Muscle of back (tissue), 11 donors: ENCODE results near the gene COL6A1. TPM values are rescaled to one million over a fixed set of nuclear protein-coding genes. Genes with fewer than 3 reads are reported as not detected.
"Not testable (repeated sequence)": the region's sequence is repeated elsewhere in the genome, so short reads cannot be mapped to it uniquely, and the experiment has no call there.

ENCODE experiments used
- DNase-seq, 3 donors: peaks; one replicate each; pipeline versions ENCODE4 v3.0.0 to v3.0.0-alpha.2; 2013
- polyA plus RNA-seq, 10 donors: library from polyadenylated mRNA; unstranded; fragments of 120-200 nt; gene quantifications; one replicate each; pipeline ENCODE4 v1.2.1, GENCODE V29; 2013; ENCODE audit not compliant: insufficient read length in 10 of 10

COL6A1 gene
- polyA plus RNA-seq, 10 donors, result 338 to 664 (median 502) TPM

- DNase-seq, result no peak
Measured at GRCh38 chr21:46040707-46041106, 59.1 kb downstream of the COL6A1 start.

DNA sequence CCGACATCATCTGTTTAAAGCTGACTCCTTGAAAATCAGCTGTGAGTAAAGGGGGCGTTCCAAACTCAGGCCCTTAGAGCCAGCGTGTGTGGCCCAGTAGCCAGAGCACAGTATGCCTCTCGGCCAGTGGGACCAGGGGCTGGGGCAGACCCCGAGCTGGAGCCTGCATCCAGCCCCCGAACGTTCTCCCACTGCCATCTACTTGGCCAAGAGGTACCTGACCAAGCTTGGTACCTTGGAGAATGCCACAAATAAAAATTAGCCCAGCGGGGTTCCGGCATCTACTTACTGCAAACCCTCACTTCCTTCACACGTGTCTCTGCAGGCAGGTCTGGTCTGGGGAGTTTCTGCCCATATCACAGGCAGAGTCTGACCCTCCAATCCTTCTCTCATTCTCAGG is 59.6 kb downstream of the COL6A1 start:
- no peak for DNase-seq

- no peak for DNase-seq
Measured at GRCh38 chr21:46045154-46045553, 63.6 kb downstream of the COL6A1 start.

- no peak for DNase-seq
Measured at GRCh38 chr21:46046471-46046870, 64.9 kb downstream of the COL6A1 start.

- not testable (repeated sequence) for DNase-seq
Measured at GRCh38 chr21:46046906-46047305, 65.3 kb downstream of the COL6A1 start.

DNA sequence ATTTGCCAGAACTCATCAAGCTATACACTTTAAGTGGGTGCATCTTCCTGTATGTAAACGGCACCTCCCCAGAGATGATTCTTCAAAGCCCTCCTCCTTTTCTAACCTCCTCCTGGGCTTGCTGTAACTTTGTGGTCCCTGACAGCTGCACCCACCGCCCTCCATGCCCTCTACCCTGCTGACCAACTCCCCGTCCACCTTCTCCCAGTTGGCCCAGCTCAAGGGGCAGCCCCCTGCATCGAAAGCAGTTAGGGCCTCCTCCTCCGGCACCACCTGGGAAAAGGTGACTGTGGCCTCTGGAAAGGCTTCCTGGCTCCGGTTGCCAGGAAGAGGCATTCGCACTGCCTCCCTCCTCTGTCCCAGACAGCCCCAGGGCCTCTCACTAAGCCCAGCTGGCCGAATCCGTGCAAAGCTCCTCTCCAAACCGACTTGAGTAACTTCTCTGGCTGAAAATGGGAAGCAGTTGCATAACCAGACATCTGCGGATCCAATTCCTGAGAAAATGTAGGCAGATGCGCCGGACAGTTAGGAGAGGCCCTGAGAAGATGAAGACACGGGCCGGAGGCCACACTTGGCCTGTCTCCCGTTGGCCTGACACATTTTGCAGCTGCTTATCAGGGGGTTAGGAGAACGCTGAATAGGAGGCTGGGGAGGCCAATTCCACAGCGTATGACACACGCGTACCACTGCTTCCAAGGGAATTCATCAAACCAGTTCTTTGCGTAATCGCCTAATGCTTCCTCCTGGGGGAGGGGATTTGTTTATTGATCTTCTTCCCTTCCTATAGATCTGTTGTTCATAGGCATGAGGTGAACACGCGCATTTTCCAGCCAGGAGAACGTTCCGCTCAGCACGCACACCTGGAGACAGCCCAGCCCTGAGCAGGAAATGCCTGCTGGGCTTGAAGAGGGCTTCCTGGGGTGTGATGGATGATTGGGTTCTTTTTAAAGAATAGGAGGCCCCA is 67.6 kb downstream of the COL6A1 start:
- DNase-seq, result peak; percentile 97 to 99 (median 99)

DNA sequence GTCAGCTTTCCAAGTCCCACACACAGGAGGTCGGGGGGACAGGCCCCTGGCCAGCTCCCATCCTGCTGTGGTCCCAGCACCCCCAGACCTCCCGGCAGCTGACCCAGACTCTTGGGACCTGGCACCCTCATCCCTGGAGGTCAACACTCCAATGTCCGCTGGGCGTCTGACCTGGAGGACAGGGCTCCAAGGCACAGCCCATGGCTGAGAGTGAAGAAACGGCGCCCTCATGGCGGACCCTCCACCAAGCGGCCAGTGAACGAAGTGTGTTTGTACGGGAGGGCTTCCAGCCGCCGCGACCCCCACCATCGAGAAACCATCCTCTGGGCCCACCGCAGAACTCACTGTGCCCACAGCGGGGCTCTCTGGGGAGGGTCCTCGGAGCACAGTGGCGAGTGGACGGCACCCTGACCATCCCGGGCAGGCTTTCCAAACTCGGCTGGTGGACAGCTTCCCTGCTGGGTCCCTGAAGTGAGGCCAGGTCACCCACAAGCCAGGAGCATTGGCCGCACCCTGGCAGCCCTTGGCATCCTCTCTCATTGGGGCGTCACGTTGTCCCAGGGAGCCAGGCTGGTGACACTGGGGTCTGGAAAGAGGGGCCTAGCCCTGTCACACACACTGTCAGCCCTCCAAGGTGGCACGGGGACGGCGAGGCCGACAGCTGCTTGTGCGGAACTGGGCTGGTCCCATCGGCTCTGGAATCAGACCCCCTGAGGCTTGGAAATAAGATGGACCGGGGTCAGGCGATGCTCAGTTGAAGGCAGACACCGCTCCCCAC is 68.5 kb downstream of the COL6A1 start:
- no peak for DNase-seq

- no peak for DNase-seq
Measured at GRCh38 chr21:46050668-46051378, 69.3 kb downstream of the COL6A1 start.

- DNase-seq, result no peak
Measured at GRCh38 chr21:46051379-46051770, 69.8 kb downstream of the COL6A1 start.

DNA sequence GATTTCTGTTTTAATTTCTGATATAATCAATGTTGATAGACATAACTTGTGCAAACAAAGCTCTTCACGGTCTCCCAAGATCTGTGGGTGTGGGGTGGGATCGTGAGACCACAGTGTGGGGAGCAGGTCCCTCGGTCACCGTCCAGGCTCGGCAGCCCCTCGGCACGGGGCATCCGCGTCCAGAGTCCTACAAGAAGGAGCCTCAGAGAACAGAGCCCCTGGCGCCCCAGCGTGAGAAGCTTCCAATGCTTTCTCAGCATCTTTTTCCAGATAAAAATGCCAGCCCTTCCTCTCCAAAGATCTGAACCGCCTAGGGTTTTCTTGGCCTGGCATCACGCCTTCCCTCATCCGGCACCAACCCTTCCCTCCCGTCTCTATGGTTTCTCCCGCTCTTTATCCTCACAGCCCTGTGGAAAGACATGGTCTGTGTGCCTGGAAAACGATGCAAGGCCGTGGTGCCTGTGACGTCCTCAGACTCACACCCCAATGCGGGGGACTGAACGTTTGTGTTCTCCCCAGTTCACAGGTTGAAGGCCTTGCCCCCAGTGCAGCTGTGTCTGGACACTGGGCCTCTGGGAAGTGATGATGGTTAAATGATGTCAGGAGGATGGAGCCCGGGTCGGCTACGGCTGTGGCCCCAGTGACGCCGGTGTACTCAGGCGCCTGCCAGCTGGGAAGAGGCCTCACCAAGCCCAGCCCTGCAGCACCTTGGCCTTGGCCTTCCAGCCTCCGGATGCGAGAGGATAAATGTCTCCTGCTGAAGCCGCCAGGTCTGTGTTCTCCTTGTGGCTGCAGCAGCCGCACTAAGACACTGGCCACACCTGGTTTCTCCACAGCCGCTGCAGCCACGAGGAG is 70.5 kb downstream of the COL6A1 start:
- no peak for DNase-seq

DNA sequence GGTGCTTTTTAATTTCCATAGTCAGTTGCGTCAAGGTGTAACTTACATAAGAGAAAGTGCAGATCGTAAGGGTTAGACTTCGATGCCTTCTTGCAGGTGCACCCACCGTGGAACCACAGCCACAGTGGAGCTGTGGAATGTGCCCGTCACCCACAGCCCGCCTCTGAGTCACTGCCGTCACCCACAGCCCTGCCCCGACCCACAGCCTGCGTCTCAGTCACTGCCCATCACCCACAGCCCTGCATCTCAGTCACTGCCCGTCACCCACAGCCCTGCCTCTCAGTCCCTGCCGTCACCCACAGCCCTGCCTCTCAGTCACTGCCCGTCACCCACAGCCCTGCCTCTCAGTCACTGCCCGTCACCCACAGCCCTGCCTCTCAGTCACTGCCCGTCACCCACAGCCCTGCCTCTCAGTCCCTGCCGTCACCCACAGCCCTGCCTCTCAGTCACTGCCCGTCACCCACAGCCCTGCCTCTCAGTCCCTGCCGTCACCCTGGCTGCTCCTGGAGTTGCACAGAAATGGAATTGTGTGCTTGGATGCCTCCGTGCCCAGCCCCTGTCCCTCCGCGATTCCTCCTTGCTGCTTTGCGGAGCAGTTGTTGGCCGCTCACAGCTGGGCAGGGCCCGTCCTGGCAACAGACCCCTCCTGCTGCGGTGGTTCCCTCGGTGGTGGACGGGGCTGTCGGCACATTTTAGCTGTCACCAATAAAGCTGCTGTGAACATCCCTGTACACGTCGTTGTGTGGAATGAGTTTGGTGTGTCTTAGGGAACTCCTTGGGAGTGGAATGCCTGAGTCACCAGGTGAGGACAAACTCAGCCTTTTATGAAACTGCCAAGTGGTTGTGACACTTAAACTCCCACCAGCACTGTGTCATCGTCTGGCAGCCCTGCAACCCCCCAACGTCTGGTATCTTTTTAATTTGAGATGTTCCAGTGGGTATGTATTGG is 71.4 kb downstream of the COL6A1 start:
- DNase-seq, result peak in 1 of 3 donors; percentile 84

- DNase-seq, result no peak
Measured at GRCh38 chr21:46054031-46054430, 72.5 kb downstream of the COL6A1 start.

DNA sequence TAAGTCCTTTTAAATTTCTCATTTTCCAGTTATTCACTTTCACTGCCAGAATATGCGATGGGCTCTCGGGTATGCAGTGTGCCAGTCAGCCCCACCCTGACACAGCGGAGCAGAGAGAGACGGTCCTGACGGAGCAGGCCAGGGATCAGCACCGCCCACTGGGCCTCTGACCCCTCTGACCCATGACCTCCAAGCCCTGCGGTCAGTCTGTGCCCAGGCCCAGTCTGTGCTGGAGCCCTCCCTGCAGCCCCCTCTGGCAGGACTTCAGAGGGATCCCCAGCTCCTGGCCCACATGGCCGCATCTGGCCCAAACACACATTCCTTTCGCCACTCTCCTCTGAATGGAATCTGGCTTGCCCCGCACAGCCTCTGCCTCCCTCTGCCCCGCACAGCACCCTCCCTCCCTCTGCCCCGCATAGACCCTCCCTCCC is 72.9 kb downstream of the COL6A1 start:
- peak in 1 of 3 donors; percentile 36 for DNase-seq

Other genes with a start within 250 kb of the COL6A1 start
- gene COL6A2, start 116.3 kb downstream of the COL6A1 start, polyA plus RNA-seq, result 100 to 1,000 TPM; 464 to 978 (median 662) TPM
- 1 to 10 TPM in 5 of 10 donors, under 1 TPM in 5; 0.35 to 2.5 (median 0.97) TPM for gene FTCD, start 173.8 kb downstream of the COL6A1 start, polyA plus RNA-seq
- gene SPATC1L, start 202.7 kb downstream of the COL6A1 start, polyA plus RNA-seq, result 10 to 100 TPM in 7 of 10 donors, 1 to 10 TPM in 3; 4.2 to 14.9 (median 10.8) TPM
- 10 to 100 TPM; 22.0 to 47.1 (median 35.1) TPM for gene LSS, start 247.0 kb downstream of the COL6A1 start, polyA plus RNA-seq